ENCODE results near the gene HOXB6.

The HOXB6 gene

GRCh38 chr17:48604770-48605329, at the start of gene HOXB6:
Gene HOXB6, minus strand, starts transcription at chr17:48604986. Its CDS starts 6,836 bp downstream, at chr17:48598150.
- Histone ChIP-seq H3K27ac (ENCODE audit: low read length) (no peak within 1 kb of the TSS), H3K9me3 (ENCODE audit: control insufficient read depth in 1 of 2, low read length in 2 of 2) (no peaks in the 10 kb centered on the region), H3K27me3 (ENCODE audit: low read depth, low read length) (peaks cover 32% of the 10 kb centered on the region), H3K36me3 (ENCODE audit: control insufficient read depth in 1 of 2, insufficient read depth in 2 of 2, low read length in 2 of 2) (peaks cover 0 to 5% of the 10 kb centered on the region in 2 donors), H3K4me3 (ENCODE audit: low read depth in 1 of 2, low read length in 2 of 2) (peak within 1 kb of the TSS in 1 of 2 donors; percentile 6), H3K4me1 (ENCODE audit: control insufficient read depth in 1 of 2, insufficient read depth in 2 of 2, low read length in 2 of 2) (peaks cover 0 to 18% of the 10 kb centered on the region in 2 donors)

- H3K27me3 ChIP-seq (ENCODE audit: low read depth, low read length) = peaks cover 34% of the 10 kb centered on the region
- no peaks in the 10 kb centered on the region for H3K36me3 ChIP-seq (ENCODE audit: control insufficient read depth in 1 of 2, insufficient read depth in 2 of 2, low read length in 2 of 2)
- H3K4me1 ChIP-seq (ENCODE audit: control insufficient read depth in 1 of 2, insufficient read depth in 2 of 2, low read length in 2 of 2) = peaks cover 0 to 20% of the 10 kb centered on the region in 2 donors
- peaks cover 0 to 3% of the 10 kb centered on the region in 2 donors for H3K9me3 ChIP-seq (ENCODE audit: control insufficient read depth in 1 of 2, low read length in 2 of 2)
- no peak overlapping the region for H3K4me3 ChIP-seq (ENCODE audit: low read depth in 1 of 2, low read length in 2 of 2)
- H3K27ac ChIP-seq (ENCODE audit: low read length) = no peak overlapping the region
Measured at GRCh38 chr17:48649741-48650140, 45.0 kb upstream of the HOXB6 start.

- H3K4me3 ChIP-seq (ENCODE audit: low read depth in 1 of 2, low read length in 2 of 2) = peak overlapping the region; percentile 53 to 73
- no peaks in the 10 kb centered on the region for H3K36me3 ChIP-seq (ENCODE audit: control insufficient read depth in 1 of 2, insufficient read depth in 2 of 2, low read length in 2 of 2)
- H3K4me1 ChIP-seq (ENCODE audit: control insufficient read depth in 1 of 2, insufficient read depth in 2 of 2, low read length in 2 of 2) = peaks cover 0 to 20% of the 10 kb centered on the region in 2 donors
- no peak overlapping the region for H3K27ac ChIP-seq (ENCODE audit: low read length)
- peaks cover 52% of the 10 kb centered on the region for H3K27me3 ChIP-seq (ENCODE audit: low read depth, low read length)
- H3K9me3 ChIP-seq (ENCODE audit: control insufficient read depth in 1 of 2, low read length in 2 of 2) = peaks cover 0 to 3% of the 10 kb centered on the region in 2 donors
Measured at GRCh38 chr17:48647963-48648245, 43.1 kb upstream of the HOXB6 start.

DNA sequence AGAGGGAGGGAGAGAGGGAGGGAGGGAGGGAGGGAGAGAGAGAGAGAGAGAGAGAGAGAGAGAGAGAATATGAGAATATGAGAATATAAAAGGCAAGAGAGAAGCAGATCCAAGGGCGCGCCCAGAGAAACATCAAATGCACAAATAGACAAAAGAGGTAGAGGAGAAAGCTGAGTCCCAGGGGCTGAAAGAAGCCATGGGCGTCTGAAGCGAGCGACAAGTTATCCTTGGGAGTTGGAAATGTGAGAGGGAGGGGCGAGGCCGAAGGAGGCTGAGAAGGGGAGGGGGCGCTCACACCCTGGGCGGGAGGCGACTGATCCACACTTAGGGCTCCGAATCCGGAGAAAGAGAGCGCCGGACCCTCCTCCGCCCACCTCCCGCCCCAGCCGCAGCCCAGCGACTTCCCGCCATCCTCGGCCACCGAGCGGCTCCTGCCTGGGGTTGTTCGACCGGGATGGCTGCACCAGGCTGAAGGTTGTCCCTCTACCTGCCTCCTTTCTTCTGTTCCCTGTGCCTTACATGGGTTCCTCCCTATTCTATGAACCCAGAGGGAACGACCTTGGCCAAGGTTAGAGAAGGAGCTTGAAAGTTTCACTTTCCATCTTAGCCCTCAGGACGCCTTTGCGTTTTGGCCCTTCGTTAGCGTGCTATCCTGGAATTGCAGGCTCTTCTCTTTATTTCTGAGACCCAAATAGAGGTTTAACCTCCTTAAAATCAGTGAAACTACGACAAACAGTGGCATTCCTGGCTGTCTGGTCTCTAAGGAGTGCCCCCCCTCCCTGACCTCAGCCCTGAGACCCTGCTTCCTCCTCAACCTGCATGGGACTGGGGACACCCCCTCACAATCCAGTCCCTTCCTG, 42.5 kb upstream of the HOXB6 start:
- peak overlapping the region; percentile 53 to 73 for H3K4me3 ChIP-seq (ENCODE audit: low read depth in 1 of 2, low read length in 2 of 2)

GRCh38 chr17:48646183-48647102, 41.7 kb upstream of the HOXB6 start:
- no peaks in the 10 kb centered on the region for H3K36me3 ChIP-seq (ENCODE audit: control insufficient read depth in 1 of 2, insufficient read depth in 2 of 2, low read length in 2 of 2)
- H3K27ac ChIP-seq (ENCODE audit: low read length) = no peak overlapping the region
- peaks cover 66% of the 10 kb centered on the region for H3K27me3 ChIP-seq (ENCODE audit: low read depth, low read length)
- H3K9me3 ChIP-seq (ENCODE audit: control insufficient read depth in 1 of 2, low read length in 2 of 2) = peaks cover 0 to 3% of the 10 kb centered on the region in 2 donors
- peaks cover 0 to 24% of the 10 kb centered on the region in 2 donors for H3K4me1 ChIP-seq (ENCODE audit: control insufficient read depth in 1 of 2, insufficient read depth in 2 of 2, low read length in 2 of 2)
- peak overlapping the region in 1 of 2 donors; percentile 43 for H3K4me3 ChIP-seq (ENCODE audit: low read depth in 1 of 2, low read length in 2 of 2)

More for the DNA sequence above, 42.5 kb upstream of the HOXB6 start:
- Histone ChIP-seq H3K27me3 (ENCODE audit: low read depth, low read length) (peaks cover 58% of the 10 kb centered on the region), H3K27ac (ENCODE audit: low read length) (no peak overlapping the region), H3K9me3 (ENCODE audit: control insufficient read depth in 1 of 2, low read length in 2 of 2) (peaks cover 0 to 3% of the 10 kb centered on the region in 2 donors), H3K4me1 (ENCODE audit: control insufficient read depth in 1 of 2, insufficient read depth in 2 of 2, low read length in 2 of 2) (peaks cover 0 to 20% of the 10 kb centered on the region in 2 donors), H3K36me3 (ENCODE audit: control insufficient read depth in 1 of 2, insufficient read depth in 2 of 2, low read length in 2 of 2) (no peaks in the 10 kb centered on the region)

DNA sequence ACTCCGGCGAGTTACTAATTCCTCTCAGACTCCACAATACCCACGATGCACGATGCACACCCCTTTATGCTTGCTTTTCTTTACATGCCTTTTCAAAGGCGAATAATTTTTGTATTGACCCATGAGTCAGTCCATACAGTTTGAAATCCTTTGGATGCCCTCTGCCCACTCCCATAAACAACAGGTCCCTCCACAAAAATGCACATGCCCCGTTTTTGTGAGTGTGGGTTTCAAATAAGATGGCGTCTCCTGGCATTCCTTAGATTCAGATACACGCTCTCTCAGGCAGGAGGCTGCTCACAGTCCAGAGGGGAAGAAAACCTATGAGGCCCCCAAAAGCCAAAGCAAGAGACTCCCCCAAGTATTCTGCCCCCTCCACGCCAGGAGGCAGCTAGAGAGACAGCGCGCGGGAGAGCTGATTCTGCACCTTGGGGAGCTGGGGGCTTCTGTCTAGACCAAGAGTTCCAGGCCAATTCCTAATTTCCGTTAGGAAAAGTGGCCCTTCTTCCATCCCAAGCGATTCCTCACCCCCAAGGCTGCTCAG, 40.9 kb upstream of the HOXB6 start:
- no peak overlapping the region for H3K4me3 ChIP-seq (ENCODE audit: low read depth in 1 of 2, low read length in 2 of 2)
- no peaks in the 10 kb centered on the region for H3K36me3 ChIP-seq (ENCODE audit: control insufficient read depth in 1 of 2, insufficient read depth in 2 of 2, low read length in 2 of 2)
- H3K27me3 ChIP-seq (ENCODE audit: low read depth, low read length) = peaks cover 73% of the 10 kb centered on the region
- H3K27ac ChIP-seq (ENCODE audit: low read length) = no peak overlapping the region
- H3K9me3 ChIP-seq (ENCODE audit: control insufficient read depth in 1 of 2, low read length in 2 of 2) = peaks cover 0 to 3% of the 10 kb centered on the region in 2 donors
- H3K4me1 ChIP-seq (ENCODE audit: control insufficient read depth in 1 of 2, insufficient read depth in 2 of 2, low read length in 2 of 2) = peaks cover 0 to 24% of the 10 kb centered on the region in 2 donors

DNA sequence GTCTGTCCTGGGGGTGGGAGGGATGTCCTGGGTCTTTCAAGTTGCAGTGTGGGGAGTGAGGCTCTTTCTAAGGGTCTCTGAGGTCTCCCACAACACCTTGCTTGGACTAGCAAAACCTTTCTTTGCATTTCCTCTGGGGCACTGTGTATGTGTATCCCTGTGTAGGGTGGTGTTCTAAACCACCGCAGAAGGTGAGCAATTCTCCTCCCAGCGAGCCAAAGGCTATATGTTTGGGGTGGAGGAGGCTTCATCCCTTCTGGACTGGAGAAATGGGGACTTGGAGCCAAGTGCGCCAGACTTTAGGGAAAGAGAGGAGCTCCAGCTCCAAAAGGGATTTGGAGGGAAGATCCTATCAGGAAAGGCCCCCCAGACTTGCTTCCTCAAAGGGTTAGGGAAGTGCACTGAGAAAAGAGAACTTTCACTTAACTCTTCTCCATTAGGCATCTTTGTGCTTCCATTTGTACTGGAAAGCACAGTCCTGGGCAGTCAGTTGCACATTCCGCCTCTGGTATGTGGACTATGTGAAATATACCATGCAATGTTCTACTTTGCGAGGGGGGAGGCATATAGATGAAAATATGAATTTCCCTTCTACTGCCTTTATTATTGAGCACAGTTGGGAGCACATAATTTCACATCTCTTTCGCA, 40.2 kb upstream of the HOXB6 start:
- no peak overlapping the region for H3K4me3 ChIP-seq (ENCODE audit: low read depth in 1 of 2, low read length in 2 of 2)
- peaks cover 76% of the 10 kb centered on the region for H3K27me3 ChIP-seq (ENCODE audit: low read depth, low read length)
- H3K27ac ChIP-seq (ENCODE audit: low read length) = no peak overlapping the region
- no peaks in the 10 kb centered on the region for H3K36me3 ChIP-seq (ENCODE audit: control insufficient read depth in 1 of 2, insufficient read depth in 2 of 2, low read length in 2 of 2)
- H3K9me3 ChIP-seq (ENCODE audit: control insufficient read depth in 1 of 2, low read length in 2 of 2) = peaks cover 0 to 3% of the 10 kb centered on the region in 2 donors
- peaks cover 0 to 24% of the 10 kb centered on the region in 2 donors for H3K4me1 ChIP-seq (ENCODE audit: control insufficient read depth in 1 of 2, insufficient read depth in 2 of 2, low read length in 2 of 2)

GRCh38 chr17:48644159-48644558, 39.4 kb upstream of the HOXB6 start:
- peaks cover 79% of the 10 kb centered on the region for H3K27me3 ChIP-seq (ENCODE audit: low read depth, low read length)

GRCh38 chr17:48643697-48644012, 38.9 kb upstream of the HOXB6 start:
- H3K27ac ChIP-seq (ENCODE audit: low read length) = no peak overlapping the region
- H3K4me3 ChIP-seq (ENCODE audit: low read depth in 1 of 2, low read length in 2 of 2) = no peak overlapping the region
- H3K27me3 ChIP-seq (ENCODE audit: low read depth, low read length) = peaks cover 84% of the 10 kb centered on the region
- no peaks in the 10 kb centered on the region for H3K36me3 ChIP-seq (ENCODE audit: control insufficient read depth in 1 of 2, insufficient read depth in 2 of 2, low read length in 2 of 2)
- H3K4me1 ChIP-seq (ENCODE audit: control insufficient read depth in 1 of 2, insufficient read depth in 2 of 2, low read length in 2 of 2) = peaks cover 0 to 24% of the 10 kb centered on the region in 2 donors
- H3K9me3 ChIP-seq (ENCODE audit: control insufficient read depth in 1 of 2, low read length in 2 of 2) = peaks cover 0 to 3% of the 10 kb centered on the region in 2 donors

More at GRCh38 chr17:48644159-48644558, 39.4 kb upstream of the HOXB6 start:
- H3K9me3 ChIP-seq (ENCODE audit: control insufficient read depth in 1 of 2, low read length in 2 of 2) = peaks cover 0 to 3% of the 10 kb centered on the region in 2 donors
- H3K4me1 ChIP-seq (ENCODE audit: control insufficient read depth in 1 of 2, insufficient read depth in 2 of 2, low read length in 2 of 2) = peaks cover 0 to 24% of the 10 kb centered on the region in 2 donors
- H3K4me3 ChIP-seq (ENCODE audit: low read depth in 1 of 2, low read length in 2 of 2) = no peak overlapping the region
- H3K36me3 ChIP-seq (ENCODE audit: control insufficient read depth in 1 of 2, insufficient read depth in 2 of 2, low read length in 2 of 2) = no peaks in the 10 kb centered on the region
- H3K27ac ChIP-seq (ENCODE audit: low read length) = no peak overlapping the region

- H3K36me3 ChIP-seq (ENCODE audit: control insufficient read depth in 1 of 2, insufficient read depth in 2 of 2, low read length in 2 of 2) = no peaks in the 10 kb centered on the region
- no peak overlapping the region for H3K4me3 ChIP-seq (ENCODE audit: low read depth in 1 of 2, low read length in 2 of 2)
- H3K27me3 ChIP-seq (ENCODE audit: low read depth, low read length) = peaks cover 86% of the 10 kb centered on the region
- peaks cover 0 to 24% of the 10 kb centered on the region in 2 donors for H3K4me1 ChIP-seq (ENCODE audit: control insufficient read depth in 1 of 2, insufficient read depth in 2 of 2, low read length in 2 of 2)
- no peak overlapping the region for H3K27ac ChIP-seq (ENCODE audit: low read length)
- H3K9me3 ChIP-seq (ENCODE audit: control insufficient read depth in 1 of 2, low read length in 2 of 2) = peaks cover 0 to 3% of the 10 kb centered on the region in 2 donors
Measured at GRCh38 chr17:48642843-48643696, 38.3 kb upstream of the HOXB6 start.
